ENCODE results near the gene SPRN.
"Not testable (repeated sequence)": the region's sequence is repeated elsewhere in the genome, so short reads cannot be mapped to it uniquely, and the experiment has no call there.

Gene SPRN

DNA sequence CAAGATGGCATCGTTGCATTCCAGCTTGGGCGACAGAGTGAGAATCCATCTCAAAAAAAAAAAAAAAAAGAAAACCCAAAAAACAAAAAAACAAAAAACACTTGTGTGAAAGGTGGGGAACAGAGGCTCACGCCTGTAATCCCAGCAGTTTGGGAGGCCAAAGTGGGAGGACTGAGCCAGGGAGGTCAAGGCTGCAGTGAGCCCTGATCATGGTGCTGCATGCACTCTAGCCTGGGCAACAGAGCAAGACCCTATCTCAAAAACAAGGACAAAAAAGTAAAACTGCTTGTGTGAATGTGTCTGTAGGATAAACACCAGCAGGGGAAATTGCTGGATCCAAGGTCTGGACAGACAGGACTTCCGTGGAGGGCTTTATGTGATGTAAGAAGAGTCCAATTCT, 40.9 kb downstream of the SPRN start:
- no peak for DNase-seq

DNA sequence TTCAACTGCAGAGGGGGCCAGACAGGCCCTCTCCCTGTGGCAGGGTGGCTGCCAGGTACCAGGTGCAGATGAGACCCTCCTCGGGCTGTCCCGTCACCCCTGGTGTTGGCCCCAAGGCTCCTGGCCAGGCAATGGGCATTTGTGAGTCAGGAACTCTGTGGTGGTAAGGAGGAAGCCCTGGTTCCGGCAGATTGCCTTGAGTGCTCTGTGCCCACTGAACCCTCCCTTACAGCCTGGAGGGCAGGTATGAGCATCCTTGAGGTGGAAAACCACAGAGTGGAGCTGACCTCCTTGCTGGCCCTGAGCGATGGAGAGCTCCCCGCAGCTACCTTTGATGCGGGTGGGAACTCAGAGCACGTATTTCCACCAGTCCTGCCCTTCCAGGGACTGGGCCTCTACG, 43.4 kb downstream of the SPRN start:
- DNase-seq, result no peak

DNA sequence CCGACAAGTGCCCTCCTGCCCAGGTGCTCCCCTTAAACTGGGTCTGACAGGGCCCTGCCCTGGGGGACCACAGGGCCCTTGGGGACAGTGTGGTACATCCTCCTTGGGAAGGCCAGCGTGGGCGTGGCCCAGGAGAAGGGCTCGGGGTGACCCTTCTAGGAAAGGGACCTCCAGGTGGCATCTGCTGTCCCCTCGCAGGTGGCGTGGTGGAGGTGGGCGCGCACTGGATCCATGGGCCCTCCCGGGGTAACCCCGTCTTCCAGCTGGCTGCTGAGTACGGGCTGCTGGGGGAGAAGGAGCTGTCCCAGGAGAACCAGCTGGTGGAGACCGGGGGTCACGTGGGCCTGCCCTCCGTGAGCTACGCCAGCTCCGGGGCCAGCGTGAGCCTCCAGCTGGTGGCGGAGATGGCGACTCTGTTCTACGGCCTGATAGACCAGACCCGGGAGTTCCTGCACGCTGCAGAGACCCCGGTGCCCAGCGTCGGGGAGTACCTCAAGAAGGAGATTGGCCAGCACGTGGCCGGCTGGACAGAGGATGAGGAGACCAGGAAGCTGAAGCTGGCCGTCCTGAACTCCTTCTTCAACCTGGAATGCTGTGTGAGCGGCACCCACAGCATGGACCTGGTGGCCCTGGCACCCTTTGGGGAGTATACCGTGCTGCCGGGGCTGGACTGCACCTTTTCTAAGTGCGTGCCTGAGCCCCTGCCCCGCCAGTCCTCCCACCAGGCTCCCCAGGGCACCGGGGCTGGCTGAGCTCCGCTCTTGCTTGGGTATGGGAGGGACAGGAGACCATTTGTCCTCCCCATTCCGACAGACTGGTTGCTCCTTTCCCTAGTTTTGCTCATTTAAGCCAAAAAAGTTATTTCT, 44.4 kb downstream of the SPRN start:
- DNase-seq, result no peak

DNA sequence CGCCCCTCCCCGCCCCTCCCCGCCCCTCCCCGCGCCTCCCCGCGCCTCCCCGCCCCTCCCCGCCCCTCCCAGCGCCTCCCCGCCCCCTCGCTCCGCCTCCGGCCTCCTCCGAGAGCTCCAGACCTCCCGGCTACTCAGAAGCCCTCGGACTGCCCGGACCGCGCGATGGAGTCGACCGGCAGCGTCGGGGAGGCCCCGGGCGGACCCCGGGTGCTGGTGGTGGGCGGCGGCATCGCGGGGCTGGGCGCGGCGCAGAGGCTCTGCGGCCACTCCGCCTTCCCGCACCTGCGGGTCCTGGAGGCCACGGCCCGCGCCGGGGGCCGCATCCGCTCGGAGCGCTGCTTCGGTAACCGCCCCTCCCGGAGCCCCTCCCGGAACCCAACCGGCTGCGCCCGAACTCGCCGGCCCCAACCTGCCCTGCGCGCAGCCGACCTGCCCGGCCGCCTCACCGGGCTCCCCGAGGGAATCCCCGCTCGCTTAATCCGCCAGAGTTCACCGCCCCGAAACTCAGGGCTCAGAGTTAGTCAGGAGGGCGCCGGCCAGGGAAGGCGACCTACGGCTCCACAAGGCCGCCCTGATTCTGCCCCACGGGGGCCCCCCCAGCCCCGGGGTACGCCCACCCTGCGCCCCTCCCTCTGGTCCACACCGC, 45.1 kb downstream of the SPRN start, which contains the start of gene PAOX:
Gene PAOX (plus strand): TSS at position 111 of the 649 bp plus-strand sequence. CDS start 55 bp downstream, at position 166.
- peak; percentile 54 for DNase-seq

DNA sequence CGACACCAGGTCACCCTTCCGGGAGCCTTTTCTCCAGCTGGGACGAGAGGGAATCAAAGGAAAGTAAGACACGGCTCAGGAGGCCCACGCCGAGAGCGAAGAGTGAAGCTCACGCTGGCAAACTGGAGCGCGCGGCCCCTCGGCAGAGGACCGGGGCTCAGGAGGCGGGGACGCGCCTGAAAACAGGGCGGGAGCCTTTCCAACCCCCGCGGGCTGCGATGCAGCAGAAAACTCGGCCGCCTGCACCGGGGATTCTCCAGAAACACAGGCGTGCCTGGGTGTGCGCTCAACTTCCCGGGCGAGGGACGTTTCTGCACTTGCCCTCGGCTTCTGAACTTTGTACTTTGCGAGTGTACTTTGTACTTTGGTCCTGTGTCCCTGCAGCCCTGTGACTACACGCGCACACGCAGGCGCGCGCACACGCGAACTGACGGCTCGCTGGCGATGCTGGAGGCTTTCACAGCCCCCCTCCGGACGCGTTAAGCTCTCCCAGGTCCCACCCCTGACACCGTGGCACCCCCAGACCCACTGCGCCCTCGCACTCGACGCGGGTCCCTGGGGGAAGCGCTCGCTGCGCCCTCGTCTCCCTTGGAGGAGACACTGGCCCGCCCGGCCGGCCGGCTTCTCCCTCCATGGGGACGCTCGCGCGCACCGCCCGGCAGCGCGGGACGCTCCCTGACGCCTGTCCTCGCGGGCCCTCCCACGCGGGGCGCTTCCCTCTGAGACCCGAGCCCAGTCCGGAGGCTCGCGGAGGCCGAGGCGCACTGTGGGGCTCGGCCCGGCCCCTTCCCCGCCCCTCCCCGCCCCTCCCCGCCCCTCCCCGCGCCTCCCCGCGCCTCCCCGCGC, 46.0 kb downstream of the SPRN start:
- peak; percentile 69 for DNase-seq

DNA sequence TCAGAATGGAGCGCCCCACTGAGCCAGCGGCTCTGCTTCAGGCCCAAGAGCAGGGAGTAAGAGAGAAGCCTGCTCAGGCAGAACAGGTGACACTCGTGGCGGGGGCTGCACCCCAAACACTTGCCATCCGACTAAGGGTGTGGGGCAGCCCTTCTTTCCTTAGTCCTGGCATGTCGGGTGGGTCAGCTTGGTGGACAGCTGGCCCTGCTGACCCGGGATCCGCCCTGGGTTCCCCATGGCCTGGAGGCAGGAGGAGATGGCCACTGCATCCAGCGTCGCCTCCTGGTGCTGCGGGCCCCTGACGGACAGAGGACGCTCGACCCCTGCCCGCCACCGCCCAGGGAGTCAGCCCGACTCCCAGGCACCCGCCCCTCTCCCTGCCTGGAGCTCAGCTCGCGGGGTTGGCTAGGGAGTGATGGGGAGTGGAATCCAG, 46.6 kb downstream of the SPRN start:
- no peak for DNase-seq

DNA sequence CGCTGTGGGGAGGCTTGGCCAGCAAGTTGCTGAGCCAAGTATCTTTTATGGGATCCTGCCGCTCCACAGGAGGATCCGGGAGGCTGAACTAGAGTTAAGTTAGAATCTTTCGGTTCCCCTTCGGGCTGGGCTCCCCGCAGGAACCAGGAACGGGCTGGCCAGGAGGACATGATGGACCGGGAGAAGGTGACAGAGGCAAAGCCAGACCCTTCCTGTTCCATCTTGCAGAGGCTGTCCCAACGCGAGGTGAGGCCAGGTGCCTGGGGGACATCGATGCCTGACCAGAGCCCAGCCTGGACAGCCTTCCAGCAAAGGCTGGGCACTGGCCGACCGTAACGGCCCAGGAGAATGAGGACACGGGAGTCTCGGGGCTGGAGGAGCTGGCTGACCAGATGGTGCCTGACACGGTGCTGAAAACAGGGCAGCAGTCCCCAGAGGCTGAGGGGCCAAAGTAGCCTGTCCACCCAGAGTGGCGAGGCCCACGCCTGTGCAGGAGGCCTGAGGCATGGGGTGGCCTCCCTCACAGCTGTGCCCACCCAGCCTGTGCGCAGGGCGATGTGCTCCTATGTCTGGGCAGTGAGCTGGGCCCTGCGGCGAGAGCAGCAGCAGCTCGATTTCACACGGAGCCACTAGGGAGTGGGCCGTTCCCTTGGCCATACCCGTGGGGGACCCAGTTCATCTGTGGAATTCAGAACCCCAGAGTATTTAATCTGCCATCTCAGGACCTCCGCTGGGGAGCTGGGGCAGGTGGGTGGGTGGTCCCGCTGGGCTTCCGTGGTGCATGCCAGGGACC, 47.2 kb downstream of the SPRN start:
- no peak for DNase-seq

DNA sequence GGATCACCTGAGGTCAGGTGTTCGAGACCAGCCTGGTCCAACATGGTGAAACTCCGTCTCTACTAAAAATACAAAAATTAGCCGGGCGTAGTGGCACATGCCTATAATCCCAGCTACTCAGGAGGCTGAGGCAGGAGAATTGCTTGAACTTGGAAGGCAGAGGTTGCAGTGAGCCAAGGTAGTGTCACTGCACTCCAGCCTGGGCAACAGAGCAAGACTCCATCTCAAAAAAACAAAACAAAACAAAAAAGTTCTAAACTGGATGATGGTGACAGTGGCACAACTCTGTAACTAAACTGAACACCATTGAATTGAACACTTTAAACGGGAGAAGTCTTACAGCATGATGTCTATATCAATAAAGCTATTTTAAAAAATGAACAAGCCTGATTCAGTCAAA, 48.2 kb downstream of the SPRN start:
- not testable (repeated sequence) for DNase-seq

DNA sequence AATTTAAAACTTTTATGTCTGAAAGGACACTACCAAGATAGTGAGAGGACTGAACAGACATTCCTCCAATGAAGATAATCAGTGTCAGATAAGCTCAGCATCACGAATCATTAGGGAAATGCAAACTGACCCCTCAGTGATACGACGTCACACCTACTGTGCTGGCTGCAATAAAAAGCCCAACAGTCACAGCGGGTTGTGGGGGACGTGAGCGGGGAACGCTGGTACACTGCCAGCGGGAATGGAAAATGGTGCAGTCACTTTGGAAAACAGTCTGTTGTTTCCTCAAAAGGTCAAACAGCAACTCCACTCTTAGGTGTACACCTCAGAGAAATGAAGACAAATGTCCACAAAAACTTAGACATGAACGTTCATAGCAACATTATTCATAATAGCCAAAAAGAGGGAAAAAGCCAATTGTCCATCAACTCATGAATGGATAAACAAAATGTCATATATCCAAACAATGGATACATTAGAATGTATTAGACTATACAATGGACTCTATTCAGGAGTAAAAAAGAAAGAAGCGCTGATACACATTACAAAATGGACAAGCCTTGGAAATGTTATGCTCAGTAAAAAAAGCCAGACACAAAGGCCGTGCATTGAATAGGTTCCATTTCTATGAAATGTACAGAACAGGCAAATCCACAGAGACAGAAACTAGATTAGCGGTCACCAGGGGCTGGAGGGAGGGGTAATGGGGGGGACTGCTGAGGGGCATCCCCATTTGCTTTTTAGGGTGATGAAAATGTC, 48.9 kb downstream of the SPRN start:
- DNase-seq, result no peak

DNA sequence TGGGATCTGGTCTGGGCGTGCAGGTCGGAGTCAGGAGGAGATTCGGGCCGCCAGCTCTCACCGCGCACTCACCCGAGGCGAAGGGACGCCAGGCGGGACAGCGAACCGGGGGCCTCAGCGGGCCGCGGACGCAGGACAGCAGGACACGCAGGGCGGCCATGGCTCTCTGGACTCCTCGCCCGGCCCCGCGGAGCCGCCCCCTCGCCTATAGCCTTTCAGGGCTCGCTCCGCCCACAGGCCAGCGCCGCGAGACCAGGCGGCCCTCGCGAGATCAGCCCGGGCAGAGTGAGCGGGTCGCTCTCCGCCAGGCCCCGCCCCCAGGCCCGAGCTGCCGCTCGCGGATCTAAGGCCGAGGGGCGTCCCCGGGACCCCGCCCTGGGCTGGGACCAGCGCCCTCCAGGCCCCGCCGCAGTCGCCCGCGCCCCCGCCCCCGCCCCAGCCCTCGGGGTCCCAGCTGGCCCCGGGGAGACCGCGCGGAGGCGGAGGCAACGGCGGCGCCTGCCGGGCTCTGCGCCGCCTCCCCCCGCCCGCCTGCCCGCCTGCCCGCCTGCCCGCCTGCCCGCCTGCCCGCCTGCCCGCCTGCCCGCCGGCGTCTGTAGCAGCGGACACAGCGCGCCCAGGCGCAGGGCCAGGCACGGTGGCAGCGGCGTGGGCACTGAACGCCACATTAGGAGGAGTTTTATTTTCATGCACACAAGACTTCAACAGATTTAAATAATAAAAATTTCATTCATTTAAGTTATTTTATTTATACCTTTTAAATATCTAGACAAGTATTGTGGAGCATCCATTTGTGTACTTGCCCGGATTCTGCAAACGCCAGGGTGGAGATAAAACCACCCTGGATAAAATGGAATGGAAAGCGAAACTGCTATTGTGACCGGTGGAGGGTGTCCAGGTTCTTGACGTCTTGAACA, 51.0 kb downstream of the SPRN start, which contains the start of gene ECHS1:
Gene ECHS1 (minus strand): TSS at position 181 of the 917 bp plus-strand sequence. CDS start 21 bp downstream, at position 160.
- peak; percentile 97 for DNase-seq

DNA sequence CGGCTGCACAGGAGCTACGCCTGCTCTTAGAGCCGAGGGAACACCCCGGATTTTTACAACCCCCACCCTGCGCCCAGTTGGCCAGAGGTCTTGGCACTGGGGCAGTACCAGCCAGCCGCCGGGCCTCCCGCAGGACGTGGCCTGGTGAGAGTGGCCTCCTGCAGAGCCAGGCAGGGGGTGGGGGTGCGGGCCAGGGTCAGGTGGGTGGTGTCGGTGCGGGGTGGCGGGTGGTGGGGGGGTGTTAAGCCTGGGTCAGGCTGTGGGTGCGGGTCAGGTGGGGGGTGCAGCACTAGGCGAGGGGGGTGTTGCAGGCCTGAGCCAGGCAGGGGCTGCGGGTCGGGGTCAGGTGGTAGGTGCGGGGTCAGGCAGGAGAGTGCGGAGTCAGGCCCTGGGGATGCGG, 51.9 kb downstream of the SPRN start:
- DNase-seq, result no peak
